Measurements from ENCODE around the gene CFAP299. TPM values are rescaled to one million over a fixed set of nuclear protein-coding genes. Genes with fewer than 3 reads are reported as not detected.

Gene CFAP299
- total and polyA plus RNA-seq, 2 of the 8 experiments (the other 6 are each of a cell fraction or from before 2014, with no cell fraction given), result not detected

- TF ChIP-seq, protein P1, sequence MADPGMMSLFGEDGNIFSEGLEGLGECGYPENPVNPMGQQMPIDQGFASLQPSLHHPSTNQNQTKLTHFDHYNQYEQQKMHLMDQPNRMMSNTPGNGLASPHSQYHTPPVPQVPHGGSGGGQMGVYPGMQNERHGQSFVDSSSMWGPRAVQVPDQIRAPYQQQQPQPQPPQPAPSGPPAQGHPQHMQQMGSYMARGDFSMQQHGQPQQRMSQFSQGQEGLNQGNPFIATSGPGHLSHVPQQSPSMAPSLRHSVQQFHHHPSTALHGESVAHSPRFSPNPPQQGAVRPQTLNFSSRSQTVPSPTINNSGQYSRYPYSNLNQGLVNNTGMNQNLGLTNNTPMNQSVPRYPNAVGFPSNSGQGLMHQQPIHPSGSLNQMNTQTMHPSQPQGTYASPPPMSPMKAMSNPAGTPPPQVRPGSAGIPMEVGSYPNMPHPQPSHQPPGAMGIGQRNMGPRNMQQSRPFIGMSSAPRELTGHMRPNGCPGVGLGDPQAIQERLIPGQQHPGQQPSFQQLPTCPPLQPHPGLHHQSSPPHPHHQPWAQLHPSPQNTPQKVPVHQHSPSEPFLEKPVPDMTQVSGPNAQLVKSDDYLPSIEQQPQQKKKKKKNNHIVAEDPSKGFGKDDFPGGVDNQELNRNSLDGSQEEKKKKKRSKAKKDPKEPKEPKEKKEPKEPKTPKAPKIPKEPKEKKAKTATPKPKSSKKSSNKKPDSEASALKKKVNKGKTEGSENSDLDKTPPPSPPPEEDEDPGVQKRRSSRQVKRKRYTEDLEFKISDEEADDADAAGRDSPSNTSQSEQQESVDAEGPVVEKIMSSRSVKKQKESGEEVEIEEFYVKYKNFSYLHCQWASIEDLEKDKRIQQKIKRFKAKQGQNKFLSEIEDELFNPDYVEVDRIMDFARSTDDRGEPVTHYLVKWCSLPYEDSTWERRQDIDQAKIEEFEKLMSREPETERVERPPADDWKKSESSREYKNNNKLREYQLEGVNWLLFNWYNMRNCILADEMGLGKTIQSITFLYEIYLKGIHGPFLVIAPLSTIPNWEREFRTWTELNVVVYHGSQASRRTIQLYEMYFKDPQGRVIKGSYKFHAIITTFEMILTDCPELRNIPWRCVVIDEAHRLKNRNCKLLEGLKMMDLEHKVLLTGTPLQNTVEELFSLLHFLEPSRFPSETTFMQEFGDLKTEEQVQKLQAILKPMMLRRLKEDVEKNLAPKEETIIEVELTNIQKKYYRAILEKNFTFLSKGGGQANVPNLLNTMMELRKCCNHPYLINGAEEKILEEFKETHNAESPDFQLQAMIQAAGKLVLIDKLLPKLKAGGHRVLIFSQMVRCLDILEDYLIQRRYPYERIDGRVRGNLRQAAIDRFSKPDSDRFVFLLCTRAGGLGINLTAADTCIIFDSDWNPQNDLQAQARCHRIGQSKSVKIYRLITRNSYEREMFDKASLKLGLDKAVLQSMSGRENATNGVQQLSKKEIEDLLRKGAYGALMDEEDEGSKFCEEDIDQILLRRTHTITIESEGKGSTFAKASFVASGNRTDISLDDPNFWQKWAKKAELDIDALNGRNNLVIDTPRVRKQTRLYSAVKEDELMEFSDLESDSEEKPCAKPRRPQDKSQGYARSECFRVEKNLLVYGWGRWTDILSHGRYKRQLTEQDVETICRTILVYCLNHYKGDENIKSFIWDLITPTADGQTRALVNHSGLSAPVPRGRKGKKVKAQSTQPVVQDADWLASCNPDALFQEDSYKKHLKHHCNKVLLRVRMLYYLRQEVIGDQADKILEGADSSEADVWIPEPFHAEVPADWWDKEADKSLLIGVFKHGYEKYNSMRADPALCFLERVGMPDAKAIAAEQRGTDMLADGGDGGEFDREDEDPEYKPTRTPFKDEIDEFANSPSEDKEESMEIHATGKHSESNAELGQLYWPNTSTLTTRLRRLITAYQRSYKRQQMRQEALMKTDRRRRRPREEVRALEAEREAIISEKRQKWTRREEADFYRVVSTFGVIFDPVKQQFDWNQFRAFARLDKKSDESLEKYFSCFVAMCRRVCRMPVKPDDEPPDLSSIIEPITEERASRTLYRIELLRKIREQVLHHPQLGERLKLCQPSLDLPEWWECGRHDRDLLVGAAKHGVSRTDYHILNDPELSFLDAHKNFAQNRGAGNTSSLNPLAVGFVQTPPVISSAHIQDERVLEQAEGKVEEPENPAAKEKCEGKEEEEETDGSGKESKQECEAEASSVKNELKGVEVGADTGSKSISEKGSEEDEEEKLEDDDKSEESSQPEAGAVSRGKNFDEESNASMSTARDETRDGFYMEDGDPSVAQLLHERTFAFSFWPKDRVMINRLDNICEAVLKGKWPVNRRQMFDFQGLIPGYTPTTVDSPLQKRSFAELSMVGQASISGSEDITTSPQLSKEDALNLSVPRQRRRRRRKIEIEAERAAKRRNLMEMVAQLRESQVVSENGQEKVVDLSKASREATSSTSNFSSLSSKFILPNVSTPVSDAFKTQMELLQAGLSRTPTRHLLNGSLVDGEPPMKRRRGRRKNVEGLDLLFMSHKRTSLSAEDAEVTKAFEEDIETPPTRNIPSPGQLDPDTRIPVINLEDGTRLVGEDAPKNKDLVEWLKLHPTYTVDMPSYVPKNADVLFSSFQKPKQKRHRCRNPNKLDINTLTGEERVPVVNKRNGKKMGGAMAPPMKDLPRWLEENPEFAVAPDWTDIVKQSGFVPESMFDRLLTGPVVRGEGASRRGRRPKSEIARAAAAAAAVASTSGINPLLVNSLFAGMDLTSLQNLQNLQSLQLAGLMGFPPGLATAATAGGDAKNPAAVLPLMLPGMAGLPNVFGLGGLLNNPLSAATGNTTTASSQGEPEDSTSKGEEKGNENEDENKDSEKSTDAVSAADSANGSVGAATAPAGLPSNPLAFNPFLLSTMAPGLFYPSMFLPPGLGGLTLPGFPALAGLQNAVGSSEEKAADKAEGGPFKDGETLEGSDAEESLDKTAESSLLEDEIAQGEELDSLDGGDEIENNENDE (IDR thresholded peaks at IDR 0.05; ENCODE audit: insufficient replicate concordance, low read length), result no peak
- TF ChIP-seq KDM1A (IDR thresholded peaks at IDR 0.05; ENCODE audit: borderline replicate concordance, low read length) (no peak), JUND (IDR thresholded peaks at IDR 0.05; ENCODE audit: low read length) (no peak), MAX (IDR thresholded peaks at IDR 0.05) (no peak), RBBP5 (IDR thresholded peaks at IDR 0.05; ENCODE audit: borderline replicate concordance, low read depth, low read length) (no peak), ASH2L (IDR thresholded peaks at IDR 0.05; ENCODE audit: low read length) (no peak), CBX5 (IDR thresholded peaks at IDR 0.05; ENCODE audit: low read depth, low read length) (no peak), BRCA1 (IDR thresholded peaks at IDR 0.05; ENCODE audit: low read depth, low read length) (no peak), NANOG (IDR thresholded peaks at IDR 0.05; ENCODE audit: insufficient read depth, low read depth, low read length, poor library complexity, severe bottlenecking) (no peak), POLR2AphosphoS5 (IDR thresholded peaks at IDR 0.05; ENCODE audit: low read depth, low read length) (no peak), BACH1 (IDR thresholded peaks at IDR 0.05; ENCODE audit: low read length) (no peak), RFX5 (IDR thresholded peaks at IDR 0.05; ENCODE audit: borderline replicate concordance, low read depth, low read length) (no peak), CHD1 (IDR thresholded peaks at IDR 0.05; ENCODE audit: low read depth, low read length) (no peak)
Measured at GRCh38 chr4:80900908-80901307, 565.4 kb downstream of the CFAP299 start (continued).
